ENCODE data around the gene NCR2. TPM values are rescaled to one million over a fixed set of nuclear protein-coding genes. Genes with fewer than 3 reads are reported as not detected.

Gene NCR2
- total RNA-seq, 2 experiments from 2014 or later, result 0.64 to 1.4 TPM

GRCh38 chr6:41371992-41372831, 36.8 kb downstream of the NCR2 start:
- CTCF ChIA-PET, result interaction anchor here (0.7 to 2.8 kb wide), 12 partner anchors 11 to 311 kb away, joined by 3 to 15 read pairs (median 3); no protein-coding TSS in a partner anchor
- Mint-ChIP-seq H3K27me3 (peaks cover 89% of the 10 kb centered on the region), H3K4me1 (peaks cover 33% of the 10 kb centered on the region), H3K4me3 (peak overlapping the region; percentile 59), H3K36me3 (peaks cover 2% of the 10 kb centered on the region), H3K27ac (no peak overlapping the region), H3K9me3 (ENCODE audit: low read depth) (no peaks in the 10 kb centered on the region)
- ATAC-seq, result peak; percentile 18
- DNase-seq, result no peak

GRCh38 chr6:41372832-41373626, 37.6 kb downstream of the NCR2 start:
- ATAC-seq, result no peak
- H3K27me3 Mint-ChIP-seq, result peaks cover 90% of the 10 kb centered on the region
- H3K4me3 Mint-ChIP-seq, result peak overlapping the region; percentile 59

GRCh38 chr6:41373627-41373918, 38.2 kb downstream of the NCR2 start:
- CTCF ChIA-PET, result interaction anchor here (2.7 kb wide), 1 partner anchor 51 kb away, joined by 12 read pairs; no protein-coding TSS in a partner anchor
- Mint-ChIP-seq H3K27me3 (peaks cover 91% of the 10 kb centered on the region), H3K4me3 (no peak overlapping the region), H3K36me3 (peaks cover 2% of the 10 kb centered on the region), H3K27ac (no peak overlapping the region), H3K4me1 (peaks cover 33% of the 10 kb centered on the region), H3K9me3 (ENCODE audit: low read depth) (no peaks in the 10 kb centered on the region)
- no peak for DNase-seq
- no peak for ATAC-seq

More at GRCh38 chr6:41372832-41373626, 37.6 kb downstream of the NCR2 start:
- no peak overlapping the region for H3K27ac Mint-ChIP-seq
- H3K36me3 Mint-ChIP-seq, result peaks cover 2% of the 10 kb centered on the region
- DNase-seq, result no peak
- CTCF ChIA-PET, result interaction anchor here (1.1 to 2.8 kb wide), 4 partner anchors 39 to 311 kb away, joined by 3 to 15 read pairs (median 12); no protein-coding TSS in a partner anchor
- H3K4me1 Mint-ChIP-seq, result peaks cover 33% of the 10 kb centered on the region
- H3K9me3 Mint-ChIP-seq (ENCODE audit: low read depth), result no peaks in the 10 kb centered on the region

GRCh38 chr6:41373919-41374617, 38.7 kb downstream of the NCR2 start:
- Mint-ChIP-seq H3K9me3 (ENCODE audit: low read depth) (no peaks in the 10 kb centered on the region), H3K27ac (no peak overlapping the region), H3K36me3 (peaks cover 2% of the 10 kb centered on the region), H3K4me1 (peaks cover 28% of the 10 kb centered on the region), H3K4me3 (no peak overlapping the region), H3K27me3 (peaks cover 92% of the 10 kb centered on the region)
- DNase-seq, result peak; percentile 39
- CTCF ChIA-PET, result interaction anchor here (1.3 to 2.7 kb wide), 3 partner anchors 51 to 218 kb away, joined by 3 to 12 read pairs (median 3); no protein-coding TSS in a partner anchor
- ATAC-seq, result no peak

- peak overlapping the region; percentile 35 for H3K27ac Mint-ChIP-seq
- ATAC-seq, result no peak
- H3K27me3 Mint-ChIP-seq, result peaks cover 91% of the 10 kb centered on the region
- H3K9me3 Mint-ChIP-seq (ENCODE audit: low read depth), result no peaks in the 10 kb centered on the region
- peaks cover 28% of the 10 kb centered on the region for H3K4me1 Mint-ChIP-seq
- peaks cover 2% of the 10 kb centered on the region for H3K36me3 Mint-ChIP-seq
- no peak overlapping the region for H3K4me3 Mint-ChIP-seq
- no peak for DNase-seq
- CTCF ChIA-PET, result interaction anchor here (1.3 to 2.7 kb wide), 4 partner anchors 50 to 217 kb away, joined by 3 to 12 read pairs (median 4); no protein-coding TSS in a partner anchor
Observed at GRCh38 chr6:41374618-41375590, 39.5 kb downstream of the NCR2 start.

GRCh38 chr6:41375598-41376151, 40.3 kb downstream of the NCR2 start:
- Mint-ChIP-seq H3K9me3 (ENCODE audit: low read depth) (no peaks in the 10 kb centered on the region), H3K4me3 (no peak overlapping the region), H3K27ac (no peak overlapping the region), H3K27me3 (peaks cover 85% of the 10 kb centered on the region), H3K36me3 (peaks cover 2% of the 10 kb centered on the region), H3K4me1 (peaks cover 27% of the 10 kb centered on the region)
- CTCF ChIA-PET, result interaction anchor here (1.3 kb wide), 1 partner anchor 69 kb away, joined by 4 read pairs; no protein-coding TSS in a partner anchor
- no peak for ATAC-seq
- no peak for DNase-seq

- DNase-seq (no peak), ATAC-seq (no peak)
- Mint-ChIP-seq H3K4me3 (no peak overlapping the region), H3K4me1 (peaks cover 26% of the 10 kb centered on the region), H3K36me3 (peaks cover 2% of the 10 kb centered on the region), H3K9me3 (ENCODE audit: low read depth) (no peaks in the 10 kb centered on the region), H3K27me3 (peaks cover 82% of the 10 kb centered on the region), H3K27ac (no peak overlapping the region)
- CTCF ChIA-PET, result interaction anchor here (1.3 kb wide), 1 partner anchor 69 kb away, joined by 4 read pairs; no protein-coding TSS in a partner anchor
Observed at GRCh38 chr6:41376176-41376575, 40.8 kb downstream of the NCR2 start.

GRCh38 chr6:41377071-41377470, 41.7 kb downstream of the NCR2 start:
- H3K27ac Mint-ChIP-seq, result no peak overlapping the region
- H3K27me3 Mint-ChIP-seq, result peaks cover 79% of the 10 kb centered on the region
- peaks cover 2% of the 10 kb centered on the region for H3K36me3 Mint-ChIP-seq
- H3K4me1 Mint-ChIP-seq, result peaks cover 18% of the 10 kb centered on the region
- CTCF ChIA-PET, result interaction anchor here (1.5 kb wide), 1 partner anchor 9 kb away, joined by 3 read pairs; no protein-coding TSS in a partner anchor
- DNase-seq (no peak), ATAC-seq (no peak)
- H3K9me3 Mint-ChIP-seq (ENCODE audit: low read depth), result no peaks in the 10 kb centered on the region
- H3K4me3 Mint-ChIP-seq, result no peak overlapping the region

- CTCF ChIA-PET, result no interaction called here
- DNase-seq (no peak), ATAC-seq (no peak)
Observed at GRCh38 chr6:41379306-41379705, 43.9 kb downstream of the NCR2 start.

GRCh38 chr6:41386594-41386993, 51.2 kb downstream of the NCR2 start:
- Mint-ChIP-seq H3K9me3 (ENCODE audit: low read depth) (no peaks in the 10 kb centered on the region), H3K36me3 (no peaks in the 10 kb centered on the region), H3K27ac (no peak overlapping the region), H3K27me3 (peaks cover 28% of the 10 kb centered on the region), H3K4me3 (no peak overlapping the region), H3K4me1 (no peaks in the 10 kb centered on the region)
- ATAC-seq, result no peak
- CTCF ChIA-PET, result no interaction called here
- DNase-seq, result peak; percentile 3

More at GRCh38 chr6:41379306-41379705, 43.9 kb downstream of the NCR2 start:
- peaks cover 6% of the 10 kb centered on the region for H3K4me1 Mint-ChIP-seq
- peaks cover 73% of the 10 kb centered on the region for H3K27me3 Mint-ChIP-seq
- no peak overlapping the region for H3K27ac Mint-ChIP-seq
- H3K4me3 Mint-ChIP-seq, result no peak overlapping the region
- no peaks in the 10 kb centered on the region for H3K9me3 Mint-ChIP-seq (ENCODE audit: low read depth)
- no peaks in the 10 kb centered on the region for H3K36me3 Mint-ChIP-seq

- Mint-ChIP-seq H3K4me1 (no peaks in the 10 kb centered on the region), H3K27ac (no peak overlapping the region), H3K4me3 (no peak overlapping the region), H3K36me3 (peaks cover 3% of the 10 kb centered on the region), H3K27me3 (peaks cover 35% of the 10 kb centered on the region), H3K9me3 (ENCODE audit: low read depth) (peaks cover 9% of the 10 kb centered on the region)
- CTCF ChIA-PET, result no interaction called here
- ATAC-seq (no peak), DNase-seq (no peak)
Observed at GRCh38 chr6:41392246-41392645, 56.8 kb downstream of the NCR2 start.

- no peak overlapping the region for H3K4me3 Mint-ChIP-seq
- H3K27ac Mint-ChIP-seq, result no peak overlapping the region
- ATAC-seq (no peak), DNase-seq (no peak)
- H3K9me3 Mint-ChIP-seq (ENCODE audit: low read depth), result peaks cover 9% of the 10 kb centered on the region
- no peaks in the 10 kb centered on the region for H3K4me1 Mint-ChIP-seq
- CTCF ChIA-PET, result no interaction called here
- peaks cover 57% of the 10 kb centered on the region for H3K27me3 Mint-ChIP-seq
- peaks cover 3% of the 10 kb centered on the region for H3K36me3 Mint-ChIP-seq
Observed at GRCh38 chr6:41396335-41396734, 60.9 kb downstream of the NCR2 start.
